Tibial nerve (tissue), 4 donors: ENCODE measurements around the gene PFDN2.

ENCODE experiments used
- CTCF ChIP-seq, 5 experiments: fragments of 200-600 bp in 3 of 5; fragments of 450-650 bp in 2 of 5; sonication (generic) in 3 of 5; IDR thresholded peaks; one replicate each; pipeline ENCODE4 v1.5.1; 2016 to 2019; ENCODE audit warnings: antibody characterized with exemption in 5 of 5, mild to moderate bottlenecking in 3 of 5, moderate library complexity in 2 of 5
- EP300 ChIP-seq, 2 donors: sonication (generic); formaldehyde crosslinking; IDR thresholded peaks; one replicate each; pipeline ENCODE4 v1.6.1; 2017; ENCODE audit warnings: antibody characterized with exemption in 2 of 2, mild to moderate bottlenecking in 1 of 2
- POLR2A ChIP-seq, 2 donors: fragments of 450-650 bp; IDR thresholded peaks; one replicate each; pipeline ENCODE4 v1.6.1; 2017; ENCODE audit warnings: antibody characterized with exemption in 2 of 2, mild to moderate bottlenecking in 2 of 2, moderate library complexity in 2 of 2

- TF ChIP-seq CTCF (IDR thresholded peaks at IDR 0.05) (no peak), POLR2A (IDR thresholded peaks at IDR 0.05) (no peak), EP300 (IDR thresholded peaks at IDR 0.05) (no peak)
Measured at GRCh38 chr1:161092621-161093028, 25.2 kb downstream of the PFDN2 start.
